ENCODE results near the gene CCDC183.

CCDC183 gene

GRCh38 chr9:136855461-136856078 is 59.4 kb downstream of the CCDC183 start:
- no peak overlapping the region for H3K4me3 ChIP-seq (ENCODE audit: low read depth, low read length)
- no peak for DNase-seq (ENCODE audit: low read depth)
- no peak for TF ChIP-seq CTCF (IDR thresholded peaks at IDR 0.05; ENCODE audit: control insufficient read depth, extremely low read depth, insufficient read depth)

DNA sequence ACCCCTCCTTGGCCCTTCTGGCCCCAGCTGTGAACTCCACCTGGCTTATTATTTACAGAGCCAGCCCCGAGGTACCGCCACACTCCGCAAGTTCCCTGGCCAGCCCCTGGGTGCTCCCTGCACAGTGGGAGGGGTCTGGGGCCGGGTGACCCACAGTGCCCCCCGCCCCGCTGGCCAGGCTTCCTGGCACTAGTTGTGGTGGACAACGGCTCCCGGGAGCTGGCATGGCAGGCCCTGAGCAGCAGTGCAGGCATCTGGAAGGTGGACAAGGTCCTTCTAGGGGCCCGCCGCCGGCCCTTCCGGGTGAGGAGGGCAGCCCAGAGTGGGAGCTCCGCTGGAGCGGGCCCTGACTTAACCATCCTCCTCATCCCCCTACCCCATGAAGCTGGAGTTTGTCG is 59.9 kb downstream of the CCDC183 start:
- TF ChIP-seq CTCF (IDR thresholded peaks at IDR 0.05; ENCODE audit: control insufficient read depth, extremely low read depth, insufficient read depth) = no peak
- no peak for DNase-seq (ENCODE audit: low read depth)
- no peak overlapping the region for H3K4me3 ChIP-seq (ENCODE audit: low read depth, low read length)

- no peak overlapping the region for H3K4me3 ChIP-seq (ENCODE audit: low read depth, low read length)
- TF ChIP-seq CTCF (IDR thresholded peaks at IDR 0.05; ENCODE audit: control insufficient read depth, extremely low read depth, insufficient read depth) = no peak
- DNase-seq (ENCODE audit: low read depth) = no peak
Observed at GRCh38 chr9:136856541-136857141, 60.5 kb downstream of the CCDC183 start.

GRCh38 chr9:136857166-136857565 is 61.0 kb downstream of the CCDC183 start:
- H3K4me3 ChIP-seq (ENCODE audit: low read depth, low read length) = no peak overlapping the region
- TF ChIP-seq CTCF (IDR thresholded peaks at IDR 0.05; ENCODE audit: control insufficient read depth, extremely low read depth, insufficient read depth) = no peak
- DNase-seq (ENCODE audit: low read depth) = no peak
